Ovary (tissue), 9 donors: ENCODE data around the gene RNF2. TPM values are rescaled to one million over a fixed set of nuclear protein-coding genes. Genes with fewer than 3 reads are reported as not detected.

Experiments
- DNase-seq, 5 donors: peaks; one replicate each; pipeline ENCODE4 v3.0.0-alpha.2; 2019 to 2020
- H3K27ac ChIP-seq, 2 donors: fragments of 200-600 bp; one replicate each; pipeline versions ENCODE4 v1.5.1 to v1.8.0; 2019 to 2022
- H3K27me3 ChIP-seq: fragments of 200-600 bp; one replicate; pipeline ENCODE4 v1.8.0; 2022
- H3K36me3 ChIP-seq: fragments of 200-600 bp; sonication (generic); one replicate; pipeline ENCODE4 v1.5.1; 2019
- H3K4me1 ChIP-seq: one replicate; pipeline ENCODE4 v1.8.1; 2013; ENCODE audit warnings: mild to moderate bottlenecking, moderate library complexity; ENCODE audit not compliant: insufficient read depth
- H3K4me3 ChIP-seq: fragments of 200-600 bp; sonication (generic); one replicate; pipeline ENCODE4 v1.5.1; 2017
- H3K9me3 ChIP-seq, 2 donors: fragments of 200-600 bp in 1 of 2; sonication (generic) in 1 of 2; one replicate each; pipeline versions ENCODE4 v1.5.1 to v1.8.1; 2013 to 2019; ENCODE audit warnings: mild to moderate bottlenecking in 1 of 2, moderate library complexity in 1 of 2
- CTCF ChIP-seq, 3 donors: fragments of 450-650 bp in 2 of 3; fragments of 200-600 bp in 1 of 3; IDR thresholded peaks; one replicate each; pipeline versions ENCODE4 v1.5.1 to v1.8.0; 2016 to 2022; ENCODE audit warnings: antibody characterized with exemption in 3 of 3, mild to moderate bottlenecking in 1 of 3
- EP300 ChIP-seq: sonication (generic); formaldehyde crosslinking; IDR thresholded peaks from one replicate; pipeline ENCODE4 v1.6.1; 2017; ENCODE audit warnings: antibody characterized with exemption
- POLR2A ChIP-seq: fragments of 450-650 bp; IDR thresholded peaks from one replicate; pipeline ENCODE4 v1.6.1; 2017; ENCODE audit warnings: antibody characterized with exemption, mild to moderate bottlenecking, moderate library complexity
- WGBS, 3 donors: extraction: QIAGEN DNeasy Blood & Tissue Kit in 1 of 3; methylation state at CpG; one replicate each; pipeline versions ENCODE4 v1.1.5 to v1.1.7; 2013 to 2017; 5-methylcytosine and 5-hydroxymethylcytosine counted together
- intact Hi-C, 4 donors: fragments of 100-400 bp; cut with DNase I; formaldehyde crosslinking; loops; one replicate each; pipeline versions ENCODE4 v1.11.0 to v1.15.1; 2022 to 2023
- polyA plus RNA-seq, 2 donors: library from polyadenylated mRNA; stranded (reverse); fragments of 200-250 nt in 1 of 2; fragments of 350-450 nt in 1 of 2; fragmentation: Illumina TruSeq in 1 of 2; extraction: RNeasy Lipid Tissue Mini Kit (QIAGEN cat#74804) in 1 of 2; gene quantifications; one replicate each; pipeline ENCODE4 v1.2.3, GENCODE V29; 2013 to 2014
- total RNA-seq, 7 donors: library from RNA; depleted of rRNA in 2 of 7; stranded (reverse); fragments of >200 nt in 2 of 7; fragmentation: NEBNext Ultra II Directional in 3 of 7; extraction: Animal tissue kit (Norgen Biotek cat#: 25700) in 3 of 7; gene quantifications; one replicate each; pipeline versions ENCODE4 v1.1.0 to v1.2.4, GENCODE V29; 2016 to 2023
- donor health status: DM: no; HTN: no; CAD: no; lungs with moderate emphysema.
- donor health status: DM: no; HTN: no; CAD: no.
- donor health status: Bipolar disorder and iron deficiency.
- donor health status: DM: yes; HTN: yes; CAD: no.
- donor health status: DM: no; HTN: no; CAD: no.
- donor health status: DM: yes; HTN: yes; CAD: no.

RNF2 gene
- total and polyA plus RNA-seq, 9 donors = 7.0 to 29.6 (median 21.1) TPM

GRCh38 chr1:185050823-185051451 is 5.6 kb downstream of the RNF2 start:
- TF ChIP-seq CTCF (IDR thresholded peaks at IDR 0.05) (no peak), POLR2A (no peak), EP300 (no peak)
- intact Hi-C loops = no loop called here
- 79 to 86% (median 80%) methylated on average over 5 of the region's 5 CpGs for WGBS, 3 donors

GRCh38 chr1:185053204-185053603 is 7.8 kb downstream of the RNF2 start:
- intact Hi-C loops = no loop called here

More at GRCh38 chr1:185050823-185051451, 5.6 kb downstream of the RNF2 start:
- Histone ChIP-seq H3K27ac (no peak overlapping the region), H3K36me3 (no peaks in the 10 kb centered on the region), H3K4me3 (no peak overlapping the region), H3K9me3 (no peaks in the 10 kb centered on the region), H3K27me3 (no peaks in the 10 kb centered on the region), H3K4me1 (peaks cover 3% of the 10 kb centered on the region)
- DNase-seq = no peak

GRCh38 chr1:185054365-185055060 is 9.2 kb downstream of the RNF2 start:
- H3K4me3 ChIP-seq = no peak overlapping the region
- H3K9me3 ChIP-seq = no peaks in the 10 kb centered on the region
- TF ChIP-seq POLR2A = no peak
- TF ChIP-seq EP300 = no peak
- TF ChIP-seq CTCF (IDR thresholded peaks at IDR 0.05) = no peak
- no peaks in the 10 kb centered on the region for H3K36me3 ChIP-seq
- no peak for DNase-seq
- peaks cover 5% of the 10 kb centered on the region for H3K4me1 ChIP-seq
- intact Hi-C loops = no loop called here
- H3K27me3 ChIP-seq = no peaks in the 10 kb centered on the region
- 96 to 97% (median 97%) methylated on average over 31 of the region's 31 CpGs for WGBS, 3 donors
- H3K27ac ChIP-seq = no peak overlapping the region

More at GRCh38 chr1:185053204-185053603, 7.8 kb downstream of the RNF2 start:
- Histone ChIP-seq H3K27me3 (no peaks in the 10 kb centered on the region), H3K9me3 (no peaks in the 10 kb centered on the region), H3K27ac (no peak overlapping the region), H3K36me3 (no peaks in the 10 kb centered on the region), H3K4me1 (peaks cover 4% of the 10 kb centered on the region), H3K4me3 (no peak overlapping the region)
- WGBS, 3 donors = 85 to 100% (median 98%) methylated on average over 3 of the region's 3 CpGs
- no peak for TF ChIP-seq CTCF (IDR thresholded peaks at IDR 0.05)
- DNase-seq = no peak

GRCh38 chr1:185058110-185058509 is 12.8 kb downstream of the RNF2 start:
- Histone ChIP-seq H3K36me3 (no peaks in the 10 kb centered on the region), H3K4me3 (no peak overlapping the region), H3K9me3 (no peaks in the 10 kb centered on the region), H3K27ac (no peak overlapping the region), H3K4me1 (peaks cover 5% of the 10 kb centered on the region), H3K27me3 (no peaks in the 10 kb centered on the region)
- TF ChIP-seq POLR2A (no peak), EP300 (no peak), CTCF (IDR thresholded peaks at IDR 0.05) (no peak)
- DNase-seq = no peak
- intact Hi-C loops = no loop called here
- WGBS, 3 donors = 96 to 98% (median 97%) methylated on average over 2 of the region's 2 CpGs
